Measurements from ENCODE around the gene PPM1N. TPM values are rescaled to one million over a fixed set of nuclear protein-coding genes. Genes with fewer than 3 reads are reported as not detected.

The PPM1N gene
- total and polyA plus RNA-seq, 11 donors: 0.23 to 2.7 (median 0.65) TPM; not detected in 5

DNA sequence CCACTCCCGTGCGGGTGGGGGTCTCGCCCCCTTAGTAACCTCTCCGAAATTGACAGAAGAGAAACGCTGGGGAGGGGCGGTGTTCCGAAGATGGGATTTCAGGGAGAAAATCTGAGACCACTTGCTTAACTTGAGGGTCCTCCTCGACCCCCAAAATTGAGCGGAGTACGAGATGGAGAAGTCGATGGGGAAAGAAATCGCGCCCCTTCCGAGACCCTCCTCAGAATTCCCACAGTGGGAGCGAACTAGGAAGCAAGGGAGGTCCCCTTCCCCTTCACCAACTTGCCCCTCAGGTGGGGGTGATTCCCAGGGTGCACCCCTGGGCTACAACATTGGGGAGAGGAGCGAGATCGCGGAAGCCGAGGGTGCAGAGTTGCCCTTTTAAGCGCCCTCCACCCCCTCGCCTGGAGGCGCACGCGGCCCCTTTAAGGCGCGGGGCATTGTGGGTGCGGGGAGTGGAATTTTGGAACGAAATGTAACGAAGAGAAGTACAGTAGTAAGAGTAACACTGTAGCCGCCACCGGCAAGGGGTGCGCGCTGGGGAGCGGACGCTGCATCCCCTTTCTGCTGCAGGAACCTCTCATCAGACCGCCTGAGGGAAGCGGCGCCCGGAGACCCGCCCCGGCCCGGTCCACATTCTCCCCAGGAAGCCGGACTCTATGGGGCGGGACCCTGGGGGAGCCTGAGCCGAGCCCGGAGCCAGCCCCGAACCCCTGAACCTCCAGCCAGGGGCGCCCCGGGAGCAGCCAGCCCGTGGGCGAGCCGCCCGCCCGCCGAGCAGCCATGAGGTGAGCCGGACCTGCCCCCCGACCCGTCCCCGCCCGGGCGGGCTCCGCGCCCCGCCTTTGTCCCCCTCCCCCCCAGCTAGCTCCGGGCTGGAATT is 9.0 kb downstream of the PPM1N start, which contains the start of gene VASP:
TSS of gene VASP (plus strand) at position 491 of the 883 bp plus-strand sequence. CDS start at position 784, 293 bp downstream.
- peak; percentile 38 to 95 for TF ChIP-seq POLR2A (IDR thresholded peaks at IDR 0.05)
- TF ChIP-seq, protein P1, sequence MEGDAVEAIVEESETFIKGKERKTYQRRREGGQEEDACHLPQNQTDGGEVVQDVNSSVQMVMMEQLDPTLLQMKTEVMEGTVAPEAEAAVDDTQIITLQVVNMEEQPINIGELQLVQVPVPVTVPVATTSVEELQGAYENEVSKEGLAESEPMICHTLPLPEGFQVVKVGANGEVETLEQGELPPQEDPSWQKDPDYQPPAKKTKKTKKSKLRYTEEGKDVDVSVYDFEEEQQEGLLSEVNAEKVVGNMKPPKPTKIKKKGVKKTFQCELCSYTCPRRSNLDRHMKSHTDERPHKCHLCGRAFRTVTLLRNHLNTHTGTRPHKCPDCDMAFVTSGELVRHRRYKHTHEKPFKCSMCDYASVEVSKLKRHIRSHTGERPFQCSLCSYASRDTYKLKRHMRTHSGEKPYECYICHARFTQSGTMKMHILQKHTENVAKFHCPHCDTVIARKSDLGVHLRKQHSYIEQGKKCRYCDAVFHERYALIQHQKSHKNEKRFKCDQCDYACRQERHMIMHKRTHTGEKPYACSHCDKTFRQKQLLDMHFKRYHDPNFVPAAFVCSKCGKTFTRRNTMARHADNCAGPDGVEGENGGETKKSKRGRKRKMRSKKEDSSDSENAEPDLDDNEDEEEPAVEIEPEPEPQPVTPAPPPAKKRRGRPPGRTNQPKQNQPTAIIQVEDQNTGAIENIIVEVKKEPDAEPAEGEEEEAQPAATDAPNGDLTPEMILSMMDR (IDR thresholded peaks at IDR 0.05): no peak
- Histone ChIP-seq H3K27ac (peak within 1 kb of the TSS; percentile 84 to 99 (median 96)), H3K36me3 (peaks cover 0 to 15% (median 0%) of the 10 kb centered on the region in 9 donors), H3K9me3 (no peaks in the 10 kb centered on the region), H3K4me3 (peak within 1 kb of the TSS; percentile 78 to 100 (median 96)), H3K27me3 (no peaks in the 10 kb centered on the region), H3K4me1 (peaks cover 0 to 53% (median 23%) of the 10 kb centered on the region in 12 donors)
- ATAC-seq: peak; percentile 79 to 84 (median 81)
- WGBS, 4 donors: 0 to 1% (median 1%) methylated on average over 34 to 65 of the region's 65 CpGs
- intact Hi-C loops (cut with DNase I): loop anchor here in 3 of 10 donors (5.0 kb wide), 3 partner anchors 75 to 185 kb away; partner anchors contain the start of genes OPA3 (in 2 of the 3), QPCTL (in 1 of the 3) and SNRPD2 (in 1 of the 3)
- DNase-seq: peak; percentile 89 to 93 (median 90)

DNA sequence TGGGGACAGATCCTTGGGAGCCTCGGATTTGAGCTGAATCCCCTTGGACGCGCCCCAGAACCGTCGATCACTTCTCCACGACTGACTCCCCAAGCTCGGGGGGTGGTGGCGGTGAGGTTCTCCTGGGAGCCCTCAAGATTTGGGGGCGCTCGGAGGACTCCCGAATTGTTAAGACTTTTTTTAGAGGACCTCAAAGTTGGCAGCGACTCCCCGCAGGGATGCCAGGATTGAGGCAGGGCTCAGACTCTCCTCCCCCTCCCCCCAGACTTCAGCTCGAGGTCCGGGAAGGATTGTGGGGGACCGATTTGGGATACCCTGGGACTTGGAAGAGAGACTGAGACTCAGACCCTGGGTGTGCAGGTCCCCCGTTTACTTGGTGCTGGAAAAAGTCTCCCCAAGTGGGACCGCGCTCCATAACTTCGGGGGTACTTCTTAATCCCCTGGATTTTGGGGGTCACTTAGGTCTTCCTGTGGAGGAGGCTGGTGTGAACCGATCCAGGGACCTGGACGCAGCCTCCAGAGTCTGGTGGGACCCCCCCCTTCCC is 9.7 kb downstream of the PPM1N start:
- peaks cover 0 to 18% (median 0%) of the 10 kb centered on the region in 9 donors for H3K36me3 ChIP-seq
- ATAC-seq (no peak), DNase-seq (peak in 1 of 5 donors; percentile 50)
- no peaks in the 10 kb centered on the region for H3K9me3 ChIP-seq
- peak overlapping the region; percentile 84 to 99 (median 96) for H3K27ac ChIP-seq
- TF ChIP-seq POLR2A (IDR thresholded peaks at IDR 0.05): no peak
- TF ChIP-seq, protein P1 (IDR thresholded peaks at IDR 0.05): no peak
- peaks cover 0 to 53% (median 23%) of the 10 kb centered on the region in 12 donors for H3K4me1 ChIP-seq
- 0% methylated on average over 12 to 22 of the region's 22 CpGs for whole genome bisulfite sequencing, 4 donors
- no peaks in the 10 kb centered on the region for H3K27me3 ChIP-seq
- peak overlapping the region; percentile 78 to 100 (median 96) for H3K4me3 ChIP-seq
- intact Hi-C loops (cut with DNase I): loop anchor here in 3 of 10 donors (5.0 kb wide), 3 partner anchors 74 to 184 kb away; partner anchors contain the start of genes OPA3 (in 2 of the 3), QPCTL (in 1 of the 3) and SNRPD2 (in 1 of the 3)

DNA sequence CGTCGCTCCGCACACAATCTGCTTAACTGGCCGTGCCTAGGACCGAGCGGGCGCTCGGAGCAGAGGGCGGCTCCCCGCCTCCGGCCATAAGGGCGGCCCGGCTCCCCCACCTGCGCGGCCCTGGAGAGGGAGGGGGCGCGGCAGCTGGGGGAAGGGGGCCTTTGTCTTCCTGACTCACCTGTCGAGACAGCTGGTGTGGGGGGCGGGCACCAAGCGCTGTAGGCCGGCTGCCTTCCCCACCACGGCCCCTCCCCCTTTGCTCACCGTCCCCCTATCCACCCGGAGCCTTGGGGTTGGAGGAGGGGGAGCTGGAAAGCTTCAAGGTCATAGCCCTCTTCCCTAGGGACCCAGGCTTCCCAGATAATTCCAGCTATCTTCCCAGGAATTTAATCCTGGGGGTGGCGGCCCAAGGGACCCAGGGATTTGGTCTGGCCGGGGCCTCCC is 10.2 kb downstream of the PPM1N start:
- intact Hi-C loops (cut with DNase I): loop anchor here in 3 of 10 donors (5.0 kb wide), 3 partner anchors 74 to 184 kb away; partner anchors contain the start of genes OPA3 (in 2 of the 3), QPCTL (in 1 of the 3) and SNRPD2 (in 1 of the 3)
- H3K27me3 ChIP-seq: no peaks in the 10 kb centered on the region
- ATAC-seq (peak in 3 of 4 donors; percentile 4 to 25 (median 7)), DNase-seq (peak in 3 of 5 donors; percentile 68 to 74 (median 73))
- peaks cover 0 to 56% (median 23%) of the 10 kb centered on the region in 12 donors for H3K4me1 ChIP-seq
- H3K27ac ChIP-seq: peak overlapping the region; percentile 84 to 99 (median 96)
- H3K36me3 ChIP-seq: peaks cover 0 to 21% (median 0%) of the 10 kb centered on the region in 9 donors
- WGBS, 4 donors: 0 to 1% (median 1%) methylated on average over 15 to 26 of the region's 26 CpGs
- no peak for TF ChIP-seq POLR2A (IDR thresholded peaks at IDR 0.05)
- TF ChIP-seq, protein P1 (IDR thresholded peaks at IDR 0.05): no peak
- no peaks in the 10 kb centered on the region for H3K9me3 ChIP-seq
- peak overlapping the region; percentile 78 to 100 (median 96) for H3K4me3 ChIP-seq
